NCI-H128 (cell line): ENCODE measurements around the gene CDH18.

Experiments
- DNase-seq: peaks from one replicate; lab custom pipeline; 2025; ENCODE audit not compliant: unreplicated experiment; lab: John Stamatoyannopoulos, UW

Gene CDH18

DNA sequence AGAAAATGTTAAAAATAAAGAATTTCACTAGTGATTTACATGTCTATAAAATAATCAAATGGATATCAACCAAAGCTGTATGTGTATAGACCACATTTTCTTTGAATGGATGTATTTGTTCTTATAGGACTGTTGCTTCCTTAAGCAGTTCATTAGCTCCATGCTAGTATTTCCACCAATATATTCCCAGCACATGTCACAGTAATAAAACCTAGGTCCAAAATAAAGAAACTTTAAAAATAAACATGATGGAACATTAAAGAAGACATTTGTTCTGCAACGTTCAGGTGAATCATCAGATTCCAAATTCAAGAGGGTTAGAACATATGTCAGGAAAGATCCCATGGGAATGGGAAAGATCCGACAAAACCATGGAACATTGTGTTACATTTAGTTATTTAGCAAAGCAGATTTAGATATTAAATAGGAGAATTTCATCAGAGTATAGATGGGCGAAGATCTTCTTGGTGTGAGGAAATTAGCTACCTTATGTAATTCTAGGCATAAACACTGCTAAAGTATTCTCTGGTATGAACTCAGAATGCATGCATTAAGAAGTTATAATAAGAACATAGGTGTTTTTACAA is 490.7 kb downstream of the CDH18 start:
- no peak for DNase-seq

DNA sequence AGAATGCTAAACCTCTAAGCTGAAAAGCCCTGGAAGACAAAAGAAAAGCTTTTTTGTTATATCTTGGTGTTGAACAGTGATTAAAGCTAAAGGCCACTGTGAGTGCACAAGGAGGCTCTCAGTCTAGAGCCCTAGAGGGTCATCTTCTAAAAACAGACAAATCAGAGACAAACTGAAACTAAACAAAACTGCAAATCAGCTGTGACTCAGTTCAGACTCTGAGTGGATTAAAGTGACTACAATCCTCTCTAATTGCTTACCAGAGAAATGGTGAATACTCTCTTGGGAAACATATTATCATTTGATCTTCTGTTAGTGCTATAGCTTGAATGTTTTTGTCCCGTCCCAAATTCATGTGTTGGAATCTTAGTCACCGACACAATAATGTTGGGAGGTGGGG is 491.9 kb downstream of the CDH18 start:
- no peak for DNase-seq

DNA sequence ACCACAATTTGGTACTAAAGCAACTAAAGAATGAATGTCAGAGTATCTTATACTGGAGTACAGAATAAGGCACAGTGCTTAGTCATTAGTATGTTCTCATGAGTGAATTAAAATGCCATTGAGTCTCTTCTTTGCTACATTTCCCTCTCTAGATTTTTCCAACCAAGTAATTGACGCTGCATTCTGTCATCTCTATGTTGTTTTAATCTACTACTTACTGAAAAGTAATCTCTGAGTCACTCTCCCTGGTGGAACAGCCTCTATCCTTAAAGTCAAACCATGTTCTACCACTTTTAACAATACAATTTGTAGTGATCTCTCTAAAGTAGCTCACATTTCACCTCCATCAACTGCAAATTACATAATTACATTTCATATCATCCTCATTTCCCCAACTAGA is 495.1 kb downstream of the CDH18 start:
- no peak for DNase-seq

DNA sequence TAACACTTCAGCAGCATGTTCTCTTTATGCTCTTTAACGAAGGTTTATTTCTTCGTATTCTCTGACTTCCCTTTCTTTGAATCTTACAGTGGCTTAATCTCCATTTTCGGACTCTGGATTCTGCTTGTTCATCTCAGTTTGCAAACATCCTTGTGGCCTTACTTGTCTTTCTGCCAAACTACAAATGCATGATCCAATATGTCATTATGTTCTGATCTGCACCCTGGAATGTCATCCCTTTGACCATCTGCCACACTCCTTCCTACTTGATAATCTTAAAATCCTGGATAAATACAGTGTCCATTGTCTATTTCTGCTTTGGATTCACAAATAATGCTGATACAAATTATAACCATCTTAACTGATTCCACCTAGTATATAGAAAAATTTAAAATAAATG is 499.2 kb downstream of the CDH18 start:
- DNase-seq, result no peak

DNA sequence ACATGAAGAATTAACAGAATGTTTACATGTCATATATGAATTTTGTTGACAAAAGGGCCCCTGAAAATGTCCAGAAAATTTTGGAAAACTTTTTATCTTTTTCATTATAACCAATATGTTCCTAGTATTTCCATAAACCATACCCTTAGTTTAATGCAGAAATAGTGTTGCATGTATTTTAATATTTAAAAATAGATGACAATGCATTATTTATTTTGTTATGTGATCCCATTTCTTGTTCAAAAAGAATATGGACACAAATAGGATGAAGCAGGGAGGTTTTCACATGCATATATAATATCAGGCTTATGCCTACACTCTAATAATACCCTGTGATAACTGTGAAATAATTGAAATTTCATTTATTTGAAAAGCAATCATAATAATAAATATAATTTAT is 500.5 kb downstream of the CDH18 start:
- no peak for DNase-seq

DNA sequence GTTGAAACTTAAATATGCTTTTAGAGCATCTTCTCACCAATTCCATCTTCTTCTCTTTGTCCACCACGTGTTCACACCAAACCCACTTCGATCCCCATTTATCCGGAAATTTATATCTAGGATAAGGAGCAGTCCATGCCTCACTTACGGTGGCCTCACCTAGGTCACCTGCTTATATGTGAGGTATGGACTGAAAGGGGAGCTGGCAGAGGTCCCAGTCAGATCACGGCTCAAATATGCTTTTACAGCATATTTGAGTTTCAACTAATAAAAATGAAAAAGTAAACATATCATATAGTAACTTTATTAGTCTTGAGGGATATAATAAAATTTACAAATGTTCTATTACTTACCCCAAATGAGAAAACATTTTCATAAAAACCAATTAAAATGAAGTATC is 508.4 kb downstream of the CDH18 start:
- DNase-seq, result no peak

DNA sequence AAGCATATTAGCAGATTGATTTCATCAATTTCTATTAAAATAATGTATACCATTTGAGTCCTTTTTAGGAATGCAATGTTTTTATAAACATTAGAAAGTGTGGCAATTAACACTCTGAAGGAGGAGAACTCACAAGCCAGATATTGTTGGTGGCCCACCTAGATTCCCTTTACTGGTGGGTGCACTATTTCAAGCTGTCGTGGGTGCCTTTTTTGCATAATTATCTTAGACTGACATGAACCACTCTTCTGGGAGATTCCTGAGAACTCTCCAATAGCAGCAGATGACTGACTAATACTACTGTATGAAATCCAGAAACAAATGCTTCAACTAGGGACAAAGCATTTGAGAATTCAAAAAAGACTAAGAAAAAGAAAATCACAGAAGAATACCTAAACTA is 526.0 kb downstream of the CDH18 start:
- DNase-seq, result no peak

DNA sequence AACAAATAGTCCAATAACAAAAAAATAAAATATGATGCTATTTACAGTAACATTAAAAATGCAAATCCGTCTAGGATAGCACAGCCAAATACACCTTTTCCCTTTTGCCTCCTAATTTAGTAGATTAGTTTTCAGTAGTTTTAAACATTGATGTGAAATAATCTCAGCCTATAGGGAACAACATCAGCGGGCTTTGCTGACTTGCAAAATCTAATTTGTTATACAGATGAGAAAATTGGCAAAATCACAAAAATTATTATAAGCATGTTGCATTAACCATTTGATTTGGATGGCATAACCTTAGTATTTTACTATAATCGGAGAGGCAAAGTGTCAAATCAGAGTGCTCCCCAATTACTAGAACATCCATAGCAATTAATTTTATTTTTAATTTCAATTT is 563.5 kb downstream of the CDH18 start:
- DNase-seq, result no peak
